Measurements from ENCODE around the gene CCRL2.

The CCRL2 gene, protein sequence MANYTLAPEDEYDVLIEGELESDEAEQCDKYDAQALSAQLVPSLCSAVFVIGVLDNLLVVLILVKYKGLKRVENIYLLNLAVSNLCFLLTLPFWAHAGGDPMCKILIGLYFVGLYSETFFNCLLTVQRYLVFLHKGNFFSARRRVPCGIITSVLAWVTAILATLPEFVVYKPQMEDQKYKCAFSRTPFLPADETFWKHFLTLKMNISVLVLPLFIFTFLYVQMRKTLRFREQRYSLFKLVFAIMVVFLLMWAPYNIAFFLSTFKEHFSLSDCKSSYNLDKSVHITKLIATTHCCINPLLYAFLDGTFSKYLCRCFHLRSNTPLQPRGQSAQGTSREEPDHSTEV

DNA sequence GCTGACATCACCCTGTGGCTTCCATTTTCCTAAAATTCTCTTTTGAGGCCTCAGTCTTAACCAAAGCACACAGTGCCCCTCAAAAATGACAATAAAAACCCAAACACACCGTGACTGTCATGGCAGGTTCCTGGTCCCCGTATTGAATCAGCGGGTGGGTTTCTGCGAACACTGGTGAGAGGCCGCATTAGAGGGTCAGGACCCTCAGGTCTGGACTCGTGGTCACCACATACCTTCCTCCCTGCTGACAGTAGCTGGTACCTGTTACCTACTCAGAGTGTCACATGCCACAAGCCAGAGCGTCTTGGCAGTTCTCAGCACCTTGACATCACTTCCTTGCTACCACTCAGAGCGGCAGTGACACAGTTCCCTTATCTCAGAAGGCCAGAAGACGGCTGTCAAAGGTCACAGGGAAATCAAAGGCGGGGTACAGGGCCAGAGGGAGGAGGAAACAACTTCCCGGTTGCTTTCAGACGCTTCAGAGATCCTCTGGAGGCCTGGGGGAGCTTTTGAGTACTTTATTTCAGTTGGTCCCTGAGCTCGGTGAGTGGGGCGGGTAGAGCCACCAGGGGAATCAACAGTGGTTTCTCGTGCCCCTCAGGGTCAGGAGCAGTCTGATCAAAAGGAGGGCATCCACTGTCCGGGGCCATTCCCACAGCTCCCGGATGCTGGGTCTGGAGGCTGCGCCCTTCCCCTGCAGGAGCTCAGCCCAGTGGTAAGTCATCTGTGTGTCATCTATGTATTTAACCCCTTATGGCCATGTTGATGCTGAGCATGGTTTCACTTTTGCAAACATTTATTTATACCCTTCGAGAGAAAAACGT, at the start of gene CCRL2, which contains the start of gene CCR5AS:
TSS of gene CCRL2 (plus strand) at position 472 of the 824 bp plus-strand sequence. CDS start 821 bp downstream, outside the sequence.
TSS of gene CCR5AS (minus strand) at position 279 of the 824 bp plus-strand sequence.
- DNase-seq: no peak

DNA sequence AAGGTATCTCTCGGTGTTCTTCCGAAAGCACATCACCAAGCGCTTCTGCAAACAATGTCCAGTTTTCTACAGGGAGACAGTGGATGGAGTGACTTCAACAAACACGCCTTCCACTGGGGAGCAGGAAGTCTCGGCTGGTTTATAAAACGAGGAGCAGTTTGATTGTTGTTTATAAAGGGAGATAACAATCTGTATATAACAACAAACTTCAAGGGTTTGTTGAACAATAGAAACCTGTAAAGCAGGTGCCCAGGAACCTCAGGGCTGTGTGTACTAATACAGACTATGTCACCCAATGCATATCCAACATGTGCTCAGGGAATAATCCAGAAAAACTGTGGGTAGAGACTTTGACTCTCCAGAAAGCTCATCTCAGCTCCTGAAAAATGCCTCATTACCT, 48.6 kb upstream of the CCRL2 start:
- DNase-seq: no peak

DNA sequence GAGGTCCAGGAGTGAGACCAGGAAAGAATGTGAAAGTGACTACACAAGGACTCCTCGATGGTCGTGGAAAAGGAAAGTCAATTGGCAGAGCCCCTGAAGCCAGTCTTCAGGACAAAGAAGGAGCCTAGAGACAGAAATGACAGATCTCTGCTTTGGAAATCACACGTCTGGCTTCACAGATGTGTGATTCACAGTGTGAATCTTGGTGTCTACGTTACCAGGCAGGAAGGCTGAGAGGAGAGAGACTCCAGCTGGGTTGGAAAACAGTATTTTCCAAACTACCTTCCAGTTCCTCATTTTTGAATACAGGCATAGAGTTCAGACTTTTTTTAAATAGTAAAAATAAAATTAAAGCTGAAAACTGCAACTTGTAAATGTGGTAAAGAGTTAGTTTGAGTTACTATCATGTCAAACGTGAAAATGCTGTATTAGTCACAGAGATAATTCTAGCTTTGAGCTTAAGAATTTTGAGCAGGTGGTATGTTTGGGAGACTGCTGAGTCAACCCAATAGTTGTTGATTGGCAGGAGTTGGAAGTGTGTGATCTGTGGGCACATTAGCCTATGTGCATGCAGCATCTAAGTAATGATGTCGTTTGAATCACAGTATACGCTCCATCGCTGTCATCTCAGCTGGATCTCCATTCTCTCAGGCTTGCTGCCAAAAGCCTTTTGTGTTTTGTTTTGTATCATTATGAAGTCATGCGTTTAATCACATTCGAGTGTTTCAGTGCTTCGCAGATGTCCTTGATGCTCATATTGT, 47.1 kb upstream of the CCRL2 start:
- DNase-seq: peak; percentile 1

DNA sequence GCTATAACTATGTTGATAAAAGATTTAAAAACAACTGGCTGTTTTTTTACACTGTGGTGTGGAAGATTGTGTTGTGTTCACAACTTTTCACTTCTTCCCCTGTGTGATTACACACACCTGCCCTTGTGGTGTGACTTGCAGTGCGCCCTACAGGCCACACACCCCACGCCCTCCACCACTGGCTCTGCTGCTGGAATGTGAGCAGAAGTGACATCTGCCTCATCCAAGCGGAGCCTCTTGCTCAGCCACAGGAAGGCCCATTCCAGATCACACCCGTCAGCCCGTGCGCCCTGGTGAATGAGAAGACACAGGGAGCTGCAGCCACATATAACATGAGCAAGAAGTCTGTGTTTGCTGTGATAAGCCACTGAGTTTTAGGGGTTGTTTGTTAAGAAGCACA, 46.2 kb upstream of the CCRL2 start:
- no peak for DNase-seq

DNA sequence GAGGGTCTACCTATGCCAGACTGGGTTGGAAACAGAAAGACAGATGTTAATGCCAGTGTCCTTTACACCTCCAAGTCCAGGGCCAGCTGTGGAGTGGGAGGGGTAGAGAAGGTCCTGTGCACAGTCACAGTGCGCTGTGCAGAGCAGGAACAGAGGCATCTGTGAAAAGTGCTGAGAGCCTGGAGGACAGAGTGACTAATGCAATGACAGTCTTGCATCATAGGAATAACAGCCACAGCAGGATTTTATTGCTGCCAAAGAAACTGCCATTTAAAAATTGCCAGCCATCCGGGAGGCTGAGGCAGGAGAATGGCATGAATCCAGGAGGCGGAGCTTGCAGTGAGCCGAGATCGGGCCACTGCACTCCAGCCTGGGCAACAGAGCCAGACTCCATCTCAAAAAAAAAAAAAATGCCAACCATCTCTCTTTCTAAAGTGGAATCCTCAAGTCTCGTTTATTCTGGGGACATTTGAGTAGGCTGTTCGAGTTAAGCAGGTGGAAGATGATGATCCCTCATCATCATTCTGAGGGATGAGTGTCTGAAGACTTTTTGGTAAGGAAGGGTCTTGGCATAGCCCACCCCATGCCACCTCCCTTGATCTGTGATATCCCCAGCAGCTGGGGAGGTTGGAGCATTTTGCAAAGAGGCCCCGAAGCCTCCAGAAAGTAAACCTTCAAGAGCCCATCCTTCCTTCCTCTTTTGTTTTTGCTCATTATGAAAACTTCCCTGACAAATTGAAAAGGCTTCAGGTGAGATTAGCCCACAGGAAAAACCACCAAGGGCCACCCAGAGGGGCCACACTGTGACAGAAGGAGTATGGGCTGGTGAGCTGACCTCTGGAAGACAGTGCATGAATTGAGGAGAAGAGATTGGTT, 45.4 kb upstream of the CCRL2 start:
- DNase-seq: no peak

DNA sequence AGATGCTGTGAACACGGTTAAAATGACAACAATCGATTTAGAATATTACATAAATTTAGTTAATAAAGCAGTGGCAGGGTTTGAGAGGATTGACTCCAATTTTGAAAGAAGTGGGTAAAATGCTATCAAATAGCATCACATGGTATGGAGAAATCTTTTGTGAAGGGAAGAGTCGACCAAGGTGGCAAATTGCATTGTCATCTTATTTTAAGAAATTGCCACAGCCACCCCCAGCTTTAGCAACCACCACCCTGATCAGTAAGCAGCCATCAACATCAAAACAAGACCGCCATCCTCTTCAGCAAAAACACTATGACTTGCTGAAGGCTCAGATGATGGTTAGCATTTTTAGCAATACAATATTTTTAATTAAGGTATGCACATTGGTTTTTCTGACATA, 42.0 kb upstream of the CCRL2 start:
- DNase-seq: no peak

DNA sequence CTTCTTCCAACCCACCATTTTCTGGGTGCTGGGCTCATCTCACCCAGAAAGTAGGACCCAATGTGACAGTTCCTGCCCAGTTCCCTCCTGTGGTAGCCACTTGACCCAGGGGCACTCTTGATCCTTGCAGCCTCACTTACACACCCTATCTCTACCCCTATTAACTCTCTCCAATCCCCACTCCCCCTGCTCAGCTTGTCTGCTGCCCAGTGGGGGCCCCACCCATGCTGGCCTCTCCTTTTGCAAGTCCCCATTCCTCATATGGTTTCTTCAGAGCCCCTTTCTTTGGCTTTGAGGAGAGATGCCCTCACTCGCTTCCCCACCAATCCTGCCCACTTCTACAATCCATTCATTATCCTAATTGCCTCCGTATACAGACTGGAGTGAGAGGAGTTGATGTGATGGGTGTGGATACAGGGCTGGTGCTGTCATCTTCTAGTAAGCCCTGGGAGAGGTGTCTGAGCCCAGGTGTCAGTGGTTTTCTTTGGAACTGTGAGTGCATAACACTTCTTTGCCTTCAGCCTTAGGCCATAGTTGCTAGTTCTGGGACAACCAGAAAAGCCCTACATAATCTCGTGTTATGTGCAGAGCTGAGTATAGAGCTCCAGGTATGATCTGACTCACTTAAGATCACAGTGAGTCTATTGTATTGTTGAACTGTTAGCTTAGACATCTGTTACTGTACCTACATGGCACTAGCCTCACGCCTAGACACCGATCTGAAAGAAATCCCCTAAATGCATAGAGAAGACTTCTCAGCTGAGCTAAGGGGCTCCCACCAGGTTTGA, 41.1 kb upstream of the CCRL2 start:
- DNase-seq: no peak

DNA sequence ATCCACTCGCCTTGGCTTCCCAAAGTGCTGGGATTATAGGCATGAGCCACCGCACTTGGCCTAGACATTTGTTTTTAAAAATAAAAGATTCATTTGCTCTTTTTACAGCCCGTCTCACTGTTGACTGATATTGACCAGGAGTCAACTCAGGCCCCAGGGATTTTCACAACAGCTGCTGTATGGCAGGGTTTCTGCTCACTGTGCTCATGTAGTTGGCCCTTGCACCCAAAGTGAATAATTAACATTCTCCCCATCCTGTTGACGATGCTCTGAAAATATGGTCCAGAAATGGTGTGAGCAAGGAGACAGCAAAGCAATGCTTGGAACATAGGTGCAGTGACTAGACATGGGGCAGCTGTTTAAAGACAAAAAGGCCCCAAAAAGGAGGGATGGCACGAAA, 39.2 kb upstream of the CCRL2 start:
- DNase-seq: no peak

DNA sequence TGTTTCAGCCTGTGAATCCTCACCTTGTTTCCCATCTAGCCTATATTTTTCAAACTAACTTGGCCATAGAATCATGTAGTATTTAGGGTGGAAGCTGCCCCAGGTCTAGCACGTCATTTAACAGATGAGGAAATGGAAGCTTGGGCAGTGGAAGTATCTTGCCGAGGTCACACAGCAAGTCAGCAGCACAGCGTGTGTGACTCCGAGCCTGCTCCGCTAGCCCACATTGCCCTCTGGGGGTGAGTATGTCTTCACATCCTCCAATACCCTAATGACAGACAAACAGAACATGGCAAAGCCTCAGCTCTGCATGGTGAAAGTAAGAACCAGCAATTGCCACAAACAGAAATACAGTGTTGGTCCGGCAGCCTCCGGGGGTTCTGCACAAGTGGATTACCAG, 38.5 kb upstream of the CCRL2 start:
- DNase-seq: no peak

DNA sequence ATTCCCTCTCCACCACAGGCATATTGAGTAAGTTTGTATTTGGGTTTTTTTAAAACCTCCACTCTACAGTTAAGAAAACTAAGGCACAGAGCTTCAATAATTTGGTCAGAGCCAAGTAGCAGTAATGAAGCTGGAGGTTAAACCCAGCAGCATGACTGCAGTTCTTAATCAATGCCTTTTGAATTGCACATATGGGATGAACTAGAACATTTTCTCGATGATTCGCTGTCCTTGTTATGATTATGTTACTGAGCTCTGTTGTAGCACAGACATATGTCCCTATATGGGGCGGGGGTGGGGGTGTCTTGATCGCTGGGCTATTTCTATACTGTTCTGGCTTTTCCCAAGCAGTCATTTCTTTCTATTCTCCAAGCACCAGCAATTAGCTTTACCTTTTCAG, 37.9 kb upstream of the CCRL2 start:
- no peak for DNase-seq

DNA sequence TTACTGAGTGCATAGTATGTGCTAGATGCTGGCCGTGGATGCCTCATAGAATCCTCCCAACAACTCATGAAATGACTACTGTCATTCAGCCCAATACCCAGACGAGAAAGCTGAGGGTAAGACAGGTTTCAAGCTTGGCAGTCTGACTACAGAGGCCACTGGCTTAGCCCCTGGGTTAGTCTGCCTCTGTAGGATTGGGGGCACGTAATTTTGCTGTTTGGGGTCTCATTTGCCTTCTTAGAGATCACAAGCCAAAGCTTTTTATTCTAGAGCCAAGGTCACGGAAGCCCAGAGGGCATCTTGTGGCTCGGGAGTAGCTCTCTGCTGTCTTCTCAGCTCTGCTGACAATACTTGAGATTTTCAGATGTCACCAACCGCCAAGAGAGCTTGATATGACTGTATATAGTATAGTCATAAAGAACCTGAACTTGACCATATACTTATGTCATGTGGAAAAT, 37.4 kb upstream of the CCRL2 start:
- DNase-seq: no peak

DNA sequence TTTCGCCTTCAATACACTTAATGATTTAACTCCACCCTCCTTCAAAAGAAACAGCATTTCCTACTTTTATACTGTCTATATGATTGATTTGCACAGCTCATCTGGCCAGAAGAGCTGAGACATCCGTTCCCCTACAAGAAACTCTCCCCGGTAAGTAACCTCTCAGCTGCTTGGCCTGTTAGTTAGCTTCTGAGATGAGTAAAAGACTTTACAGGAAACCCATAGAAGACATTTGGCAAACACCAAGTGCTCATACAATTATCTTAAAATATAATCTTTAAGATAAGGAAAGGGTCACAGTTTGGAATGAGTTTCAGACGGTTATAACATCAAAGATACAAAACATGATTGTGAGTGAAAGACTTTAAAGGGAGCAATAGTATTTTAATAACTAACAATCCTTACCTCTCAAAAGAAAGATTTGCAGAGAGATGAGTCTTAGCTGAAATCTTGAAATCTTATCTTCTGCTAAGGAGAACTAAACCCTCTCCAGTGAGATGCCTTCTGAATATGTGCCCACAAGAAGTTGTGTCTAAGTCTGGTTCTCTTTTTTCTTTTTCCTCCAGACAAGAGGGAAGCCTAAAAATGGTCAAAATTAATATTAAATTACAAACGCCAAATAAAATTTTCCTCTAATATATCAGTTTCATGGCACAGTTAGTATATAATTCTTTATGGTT, 36.1 kb upstream of the CCRL2 start, which contains the start of gene CCR5:
TSS of gene CCR5 (plus strand) at position 108 of the 680 bp plus-strand sequence. CDS start 1,957 bp downstream, outside the sequence.
- DNase-seq: no peak

DNA sequence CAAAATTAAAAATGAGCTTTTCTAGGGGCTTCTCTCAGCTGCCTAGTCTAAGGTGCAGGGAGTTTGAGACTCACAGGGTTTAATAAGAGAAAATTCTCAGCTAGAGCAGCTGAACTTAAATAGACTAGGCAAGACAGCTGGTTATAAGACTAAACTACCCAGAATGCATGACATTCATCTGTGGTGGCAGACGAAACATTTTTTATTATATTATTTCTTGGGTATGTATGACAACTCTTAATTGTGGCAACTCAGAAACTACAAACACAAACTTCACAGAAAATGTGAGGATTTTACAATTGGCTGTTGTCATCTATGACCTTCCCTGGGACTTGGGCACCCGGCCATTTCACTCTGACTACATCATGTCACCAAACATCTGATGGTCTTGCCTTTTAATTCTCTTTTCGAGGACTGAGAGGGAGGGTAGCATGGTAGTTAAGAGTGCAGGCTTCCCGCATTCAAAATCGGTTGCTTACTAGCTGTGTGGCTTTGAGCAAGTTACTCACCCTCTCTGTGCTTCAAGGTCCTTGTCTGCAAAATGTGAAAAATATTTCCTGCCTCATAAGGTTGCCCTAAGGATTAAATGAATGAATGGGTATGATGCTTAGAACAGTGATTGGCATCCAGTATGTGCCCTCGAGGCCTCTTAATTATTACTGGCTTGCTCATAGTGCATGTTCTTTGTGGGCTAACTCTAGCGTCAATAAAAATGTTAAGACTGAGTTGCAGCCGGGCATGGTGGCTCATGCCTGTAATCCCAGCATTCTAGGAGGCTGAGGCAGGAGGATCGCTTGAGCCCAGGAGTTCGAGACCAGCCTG, 35.3 kb upstream of the CCRL2 start:
- no peak for DNase-seq

DNA sequence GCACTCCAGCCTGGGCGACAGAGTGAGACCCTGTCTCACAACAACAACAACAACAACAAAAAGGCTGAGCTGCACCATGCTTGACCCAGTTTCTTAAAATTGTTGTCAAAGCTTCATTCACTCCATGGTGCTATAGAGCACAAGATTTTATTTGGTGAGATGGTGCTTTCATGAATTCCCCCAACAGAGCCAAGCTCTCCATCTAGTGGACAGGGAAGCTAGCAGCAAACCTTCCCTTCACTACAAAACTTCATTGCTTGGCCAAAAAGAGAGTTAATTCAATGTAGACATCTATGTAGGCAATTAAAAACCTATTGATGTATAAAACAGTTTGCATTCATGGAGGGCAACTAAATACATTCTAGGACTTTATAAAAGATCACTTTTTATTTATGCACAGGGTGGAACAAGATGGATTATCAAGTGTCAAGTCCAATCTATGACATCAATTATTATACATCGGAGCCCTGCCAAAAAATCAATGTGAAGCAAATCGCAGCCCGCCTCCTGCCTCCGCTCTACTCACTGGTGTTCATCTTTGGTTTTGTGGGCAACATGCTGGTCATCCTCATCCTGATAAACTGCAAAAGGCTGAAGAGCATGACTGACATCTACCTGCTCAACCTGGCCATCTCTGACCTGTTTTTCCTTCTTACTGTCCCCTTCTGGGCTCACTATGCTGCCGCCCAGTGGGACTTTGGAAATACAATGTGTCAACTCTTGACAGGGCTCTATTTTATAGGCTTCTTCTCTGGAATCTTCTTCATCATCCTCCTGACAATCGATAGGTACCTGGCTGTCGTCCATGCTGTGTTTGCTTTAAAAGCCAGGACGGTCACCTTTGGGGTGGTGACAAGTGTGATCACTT, 34.3 kb upstream of the CCRL2 start:
- no peak for DNase-seq

DNA sequence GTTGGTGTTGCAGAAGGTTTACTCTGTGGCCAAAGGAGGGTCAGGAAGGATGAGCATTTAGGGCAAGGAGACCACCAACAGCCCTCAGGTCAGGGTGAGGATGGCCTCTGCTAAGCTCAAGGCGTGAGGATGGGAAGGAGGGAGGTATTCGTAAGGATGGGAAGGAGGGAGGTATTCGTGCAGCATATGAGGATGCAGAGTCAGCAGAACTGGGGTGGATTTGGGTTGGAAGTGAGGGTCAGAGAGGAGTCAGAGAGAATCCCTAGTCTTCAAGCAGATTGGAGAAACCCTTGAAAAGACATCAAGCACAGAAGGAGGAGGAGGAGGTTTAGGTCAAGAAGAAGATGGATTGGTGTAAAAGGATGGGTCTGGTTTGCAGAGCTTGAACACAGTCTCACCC, 32.3 kb upstream of the CCRL2 start:
- no peak for DNase-seq

DNA sequence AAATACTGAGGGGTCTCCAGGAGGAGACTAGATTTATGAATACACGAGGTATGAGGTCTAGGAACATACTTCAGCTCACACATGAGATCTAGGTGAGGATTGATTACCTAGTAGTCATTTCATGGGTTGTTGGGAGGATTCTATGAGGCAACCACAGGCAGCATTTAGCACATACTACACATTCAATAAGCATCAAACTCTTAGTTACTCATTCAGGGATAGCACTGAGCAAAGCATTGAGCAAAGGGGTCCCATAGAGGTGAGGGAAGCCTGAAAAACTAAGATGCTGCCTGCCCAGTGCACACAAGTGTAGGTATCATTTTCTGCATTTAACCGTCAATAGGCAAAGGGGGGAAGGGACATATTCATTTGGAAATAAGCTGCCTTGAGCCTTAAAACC, 31.8 kb upstream of the CCRL2 start:
- DNase-seq: no peak

DNA sequence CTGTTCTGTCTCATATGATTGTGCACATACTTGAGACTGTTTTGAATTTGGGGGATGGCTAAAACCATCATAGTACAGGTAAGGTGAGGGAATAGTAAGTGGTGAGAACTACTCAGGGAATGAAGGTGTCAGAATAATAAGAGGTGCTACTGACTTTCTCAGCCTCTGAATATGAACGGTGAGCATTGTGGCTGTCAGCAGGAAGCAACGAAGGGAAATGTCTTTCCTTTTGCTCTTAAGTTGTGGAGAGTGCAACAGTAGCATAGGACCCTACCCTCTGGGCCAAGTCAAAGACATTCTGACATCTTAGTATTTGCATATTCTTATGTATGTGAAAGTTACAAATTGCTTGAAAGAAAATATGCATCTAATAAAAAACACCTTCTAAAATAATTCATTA, 31.2 kb upstream of the CCRL2 start:
- DNase-seq: no peak

DNA sequence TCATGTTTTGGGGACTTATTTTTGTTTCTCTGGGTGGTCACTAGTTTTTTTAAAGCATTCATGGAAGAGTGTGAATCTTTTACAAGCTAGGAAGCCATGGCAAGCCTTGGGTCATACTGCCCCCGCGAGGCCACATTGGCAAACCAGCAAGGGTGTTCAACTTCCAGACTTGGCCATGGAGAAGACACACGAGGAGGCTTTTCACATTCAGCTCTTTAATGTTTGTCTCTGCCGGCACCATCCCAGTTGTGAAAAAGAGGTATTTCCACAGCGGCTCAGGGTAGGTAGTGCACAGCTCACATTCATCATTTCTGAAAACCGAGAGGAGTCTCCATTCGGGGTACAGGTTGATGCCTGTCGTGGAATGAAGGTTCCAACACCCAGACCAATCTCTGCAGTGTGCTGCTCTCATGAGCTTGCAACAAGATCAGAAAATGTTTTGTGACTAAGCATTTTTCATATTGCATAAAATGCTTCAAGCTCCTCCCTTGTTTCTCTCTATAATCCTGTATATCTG, 28.6 kb upstream of the CCRL2 start:
- no peak for DNase-seq

Data from DMS79 treated with DMSO at 0.1 percent for 48 hours (cell line).